Uterus (tissue), 2 donors: ENCODE data around the gene MEGF8.

Experiments
- POLR2A ChIP-seq, 2 donors: fragments of 450-650 bp; IDR thresholded peaks; one replicate each; pipeline ENCODE4 v1.6.1; 2016; ENCODE audit warnings: antibody characterized with exemption in 2 of 2, mild to moderate bottlenecking in 1 of 2, moderate library complexity in 1 of 2
- TF ChIP-seq, protein P1 (sequence below), 4 experiments: fragments of 200-600 bp in 2 of 4; fragments of 450-650 bp in 2 of 4; sonication (generic) in 2 of 4; IDR thresholded peaks; one replicate each; pipeline ENCODE4 v1.5.1; 2016 to 2019; ENCODE audit warnings: antibody characterized with exemption in 4 of 4, mild to moderate bottlenecking in 2 of 4, moderate library complexity in 1 of 4

DNA sequence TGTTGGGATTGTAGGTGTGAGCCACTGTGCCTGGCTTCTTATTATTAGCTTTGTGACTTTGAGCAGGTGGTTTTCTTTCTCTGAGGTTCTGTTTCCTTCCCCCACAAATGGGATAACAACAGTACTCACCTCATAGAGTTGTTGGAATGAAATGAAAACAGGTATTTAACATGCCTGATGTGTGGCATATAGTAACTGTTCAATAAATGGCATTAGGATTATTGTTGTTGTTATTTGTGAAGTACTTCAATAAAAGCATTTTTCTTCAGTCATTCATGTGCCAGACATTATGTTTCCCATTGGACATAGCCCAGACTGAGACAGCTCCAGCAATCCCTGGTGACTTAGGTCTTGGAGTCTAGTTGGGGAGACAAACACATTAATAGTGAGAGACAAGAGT, 1.5 kb downstream of the MEGF8 start:
- TF ChIP-seq POLR2A (IDR thresholded peaks at IDR 0.05), result no peak
- TF ChIP-seq, protein P1, sequence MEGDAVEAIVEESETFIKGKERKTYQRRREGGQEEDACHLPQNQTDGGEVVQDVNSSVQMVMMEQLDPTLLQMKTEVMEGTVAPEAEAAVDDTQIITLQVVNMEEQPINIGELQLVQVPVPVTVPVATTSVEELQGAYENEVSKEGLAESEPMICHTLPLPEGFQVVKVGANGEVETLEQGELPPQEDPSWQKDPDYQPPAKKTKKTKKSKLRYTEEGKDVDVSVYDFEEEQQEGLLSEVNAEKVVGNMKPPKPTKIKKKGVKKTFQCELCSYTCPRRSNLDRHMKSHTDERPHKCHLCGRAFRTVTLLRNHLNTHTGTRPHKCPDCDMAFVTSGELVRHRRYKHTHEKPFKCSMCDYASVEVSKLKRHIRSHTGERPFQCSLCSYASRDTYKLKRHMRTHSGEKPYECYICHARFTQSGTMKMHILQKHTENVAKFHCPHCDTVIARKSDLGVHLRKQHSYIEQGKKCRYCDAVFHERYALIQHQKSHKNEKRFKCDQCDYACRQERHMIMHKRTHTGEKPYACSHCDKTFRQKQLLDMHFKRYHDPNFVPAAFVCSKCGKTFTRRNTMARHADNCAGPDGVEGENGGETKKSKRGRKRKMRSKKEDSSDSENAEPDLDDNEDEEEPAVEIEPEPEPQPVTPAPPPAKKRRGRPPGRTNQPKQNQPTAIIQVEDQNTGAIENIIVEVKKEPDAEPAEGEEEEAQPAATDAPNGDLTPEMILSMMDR (IDR thresholded peaks at IDR 0.05), result no peak
